Measurements from ENCODE around the gene DUSP14.

DUSP14 gene

GRCh38 chr17:37555386-37555785 lies 65.7 kb downstream of the DUSP14 start:
- in situ Hi-C loops (cut with MboI; ENCODE audit: low sequenced_read_pairs): no loop called here

- in situ Hi-C loops (cut with MboI; ENCODE audit: low sequenced_read_pairs): no loop called here
These were observed 67.8 kb downstream of the DUSP14 start for GRCh38 chr17:37557482-37557881.

GRCh38 chr17:37558299-37558698 lies 68.6 kb downstream of the DUSP14 start:
- in situ Hi-C loops (cut with MboI; ENCODE audit: low sequenced_read_pairs): no loop called here

DNA sequence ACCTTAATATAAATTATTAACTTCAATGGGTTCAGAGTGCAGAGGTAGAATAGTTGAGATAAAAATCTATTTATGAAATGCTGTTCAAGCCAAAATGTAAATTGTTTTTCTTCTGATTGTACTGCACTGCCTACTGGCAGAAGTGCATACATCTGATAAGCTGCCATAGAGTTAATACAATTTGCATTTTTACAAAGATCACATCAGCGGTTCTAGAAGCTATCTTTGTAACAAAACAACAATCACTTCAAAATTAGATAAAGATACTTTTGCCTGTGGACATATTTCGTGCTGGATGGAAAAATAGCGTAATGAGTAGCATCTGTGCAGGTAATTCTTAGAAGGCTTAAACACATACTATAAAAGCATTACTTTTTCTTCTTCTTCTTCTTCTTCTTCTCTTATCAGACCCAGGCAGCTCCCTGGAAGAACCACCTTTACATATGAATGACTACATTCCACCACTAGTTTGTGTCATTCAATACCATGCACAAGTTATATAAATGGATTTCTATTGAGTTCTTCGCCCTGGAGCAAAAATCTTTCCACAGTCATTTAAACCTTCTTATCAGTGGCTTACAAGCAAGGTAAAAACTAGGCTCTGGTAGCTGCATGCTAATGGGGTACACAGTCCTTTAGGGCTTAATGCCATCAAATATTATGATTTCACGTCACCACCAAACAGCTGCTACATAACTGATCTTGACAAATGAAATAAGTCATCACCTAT lies 72.5 kb downstream of the DUSP14 start:
- in situ Hi-C loops (cut with MboI; ENCODE audit: low sequenced_read_pairs): no loop called here
